HG03103 (cell line): ENCODE measurements around the gene ALDH1L2.

Source experiments
- ATAC-seq: cut with Tn5 transposase; IDR thresholded peaks from one replicate; pipeline ENCODE4 v1.9.1; 2021; ENCODE audit warnings: low read depth; ENCODE audit not compliant: unreplicated experiment

The ALDH1L2 gene

GRCh38 chr12:105085501-105085900 is 1.2 kb upstream of the ALDH1L2 start:
- ATAC-seq: no peak

DNA sequence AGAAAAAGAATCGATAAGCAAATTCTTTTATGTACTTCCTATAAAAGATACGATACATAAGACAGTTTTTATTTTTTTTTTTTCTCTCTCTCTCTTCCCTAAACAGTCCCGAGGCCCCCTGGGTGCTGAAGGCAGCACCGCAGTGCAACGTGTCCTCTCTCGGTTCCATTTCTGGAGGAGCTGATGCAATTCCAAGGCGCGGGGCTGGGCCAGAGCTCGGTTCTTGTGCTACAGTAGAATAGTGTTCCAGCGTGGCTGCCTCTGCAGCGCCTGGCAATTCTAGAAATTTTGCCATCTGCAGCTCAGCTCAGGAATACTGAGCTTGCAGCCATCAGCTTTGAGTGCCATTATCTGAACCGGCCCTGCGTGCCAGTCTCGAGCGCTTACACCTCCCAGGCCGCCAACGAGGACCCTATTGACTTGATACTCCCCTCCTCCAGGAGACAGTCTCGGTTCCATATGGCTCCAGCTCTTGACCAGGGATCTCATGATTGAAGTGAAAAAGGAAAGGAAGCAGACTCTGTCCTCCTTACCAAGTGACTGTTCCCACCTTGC is 630 bp downstream of the ALDH1L2 start:
- ATAC-seq: no peak

DNA sequence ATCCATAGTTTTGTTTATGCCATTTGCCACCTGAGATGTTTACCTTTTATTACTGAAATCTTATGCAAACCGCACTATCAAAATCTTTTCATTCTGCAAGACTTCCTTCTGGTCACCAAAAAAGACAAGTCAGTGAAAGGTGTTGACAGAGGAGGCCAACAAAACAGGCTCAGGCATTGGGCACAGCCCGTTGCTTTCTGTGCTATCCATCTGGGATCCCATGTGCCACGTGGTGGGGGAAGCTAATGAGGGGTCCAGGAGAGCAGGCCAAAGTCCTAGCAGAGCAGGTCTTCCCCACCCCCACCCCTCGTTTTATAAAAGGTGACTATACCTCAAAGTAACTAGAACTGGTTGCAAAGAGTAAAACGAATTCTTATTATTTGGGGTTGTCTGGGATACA is 1.2 kb downstream of the ALDH1L2 start:
- ATAC-seq: no peak

DNA sequence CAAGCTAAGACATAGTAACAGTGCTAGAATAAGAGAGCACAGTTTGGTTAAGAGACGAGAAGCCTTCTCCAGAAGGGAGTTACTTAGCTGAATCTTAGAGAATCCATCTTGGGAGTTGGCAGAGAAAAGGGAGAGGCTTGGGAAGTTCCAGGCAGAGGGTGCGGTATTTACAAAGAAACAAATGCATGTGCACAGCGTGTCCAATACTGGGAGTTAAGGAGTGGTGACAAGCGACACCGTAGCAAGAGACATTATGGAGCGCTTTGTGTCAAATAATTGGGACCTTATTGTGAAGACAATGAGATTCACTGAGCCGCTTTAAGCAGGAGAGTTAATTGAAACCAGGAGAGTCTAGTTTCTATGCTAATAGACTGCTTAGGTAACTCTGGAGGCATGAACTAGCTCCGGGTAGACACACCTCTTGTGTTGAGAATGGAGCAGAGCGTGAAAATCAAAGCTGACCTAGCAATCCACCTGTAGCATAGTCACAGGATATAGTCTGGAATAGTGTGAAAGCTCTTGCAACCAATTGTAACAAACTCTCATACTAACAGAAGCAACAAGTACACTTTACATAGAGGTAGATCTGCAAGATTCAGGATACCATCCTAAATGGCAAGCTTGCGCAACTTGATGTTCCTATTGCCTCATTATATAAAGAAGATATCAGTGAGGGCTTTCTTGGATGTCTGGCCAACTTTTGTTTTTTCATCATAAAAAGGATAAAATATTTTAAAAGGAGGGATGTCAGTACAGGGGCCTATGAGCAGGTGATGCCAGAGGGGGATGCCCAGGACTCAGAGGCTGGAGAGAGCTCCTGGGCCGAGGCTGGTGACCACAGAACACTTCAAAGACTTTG is 5.3 kb downstream of the ALDH1L2 start:
- no peak for ATAC-seq

DNA sequence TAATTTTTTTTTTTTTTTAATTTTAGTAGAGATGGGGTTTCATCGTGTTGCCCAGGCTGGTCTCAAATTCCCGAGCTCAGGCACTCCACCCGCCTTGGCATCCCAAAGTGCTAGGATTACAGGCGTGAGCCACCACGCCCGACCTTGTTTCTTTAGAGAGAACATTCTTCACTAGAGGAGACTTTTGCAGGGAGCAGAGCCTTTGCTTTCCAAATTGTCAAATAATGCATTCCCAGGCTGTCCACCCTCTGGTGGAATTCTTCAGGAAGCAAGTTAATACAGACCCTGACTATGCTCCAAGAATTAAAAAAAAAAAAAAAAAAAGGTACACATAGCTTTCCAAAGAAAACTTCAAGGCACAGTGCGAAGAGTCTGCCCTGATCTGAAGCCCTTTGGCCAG is 6.8 kb downstream of the ALDH1L2 start:
- no peak for ATAC-seq

- ATAC-seq: no peak
These were observed 7.3 kb downstream of the ALDH1L2 start for GRCh38 chr12:105076913-105077312.

DNA sequence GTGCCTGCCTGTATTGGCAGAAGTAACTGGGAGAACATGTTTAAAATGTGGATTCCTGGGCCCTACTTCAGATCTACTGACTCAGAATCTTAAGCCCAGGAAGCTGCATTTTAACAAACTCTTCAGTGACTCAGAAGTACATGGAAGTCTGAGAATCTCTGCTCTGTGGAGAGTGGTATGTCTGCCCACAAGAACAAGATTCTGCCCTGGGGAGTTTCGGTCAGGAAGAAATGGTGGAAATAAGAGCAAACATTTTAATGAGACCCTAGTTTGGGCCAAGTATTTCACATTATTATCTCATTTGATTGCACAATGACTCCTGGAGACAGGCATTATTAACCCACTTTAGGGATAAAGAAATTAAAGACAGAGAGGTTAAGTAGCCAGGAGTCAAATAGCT is 8.2 kb downstream of the ALDH1L2 start:
- ATAC-seq: no peak

- ATAC-seq: no peak
These were observed 11.3 kb downstream of the ALDH1L2 start for GRCh38 chr12:105072888-105073488.

- no peak for ATAC-seq
These were observed 12.3 kb downstream of the ALDH1L2 start for GRCh38 chr12:105071981-105072380.

- ATAC-seq: no peak
These were observed 14.1 kb downstream of the ALDH1L2 start for GRCh38 chr12:105069936-105070702.

DNA sequence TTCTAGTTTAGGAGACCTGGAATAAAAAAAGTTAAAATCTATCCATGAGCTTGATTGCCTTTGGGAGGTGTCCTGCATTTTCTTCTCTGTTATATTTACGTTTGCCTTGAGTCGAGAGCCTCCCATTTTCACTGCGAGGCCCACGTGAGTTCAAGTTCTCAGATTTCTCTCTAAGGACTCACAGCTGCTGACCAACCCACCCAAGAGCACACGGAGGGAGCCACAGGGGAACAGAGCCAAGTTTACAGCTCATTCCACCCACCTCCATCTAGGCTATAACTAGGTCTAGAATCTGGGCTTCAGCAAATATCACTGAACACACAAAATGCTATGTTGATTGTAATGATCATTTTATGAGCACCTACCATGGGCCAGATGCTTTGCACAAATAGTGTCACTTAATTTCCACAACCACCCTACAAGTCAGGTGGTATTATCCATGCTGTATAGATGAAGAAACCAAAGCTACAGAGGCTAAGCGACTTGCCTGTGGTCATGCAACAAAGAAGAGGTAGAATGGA is 16.7 kb downstream of the ALDH1L2 start:
- ATAC-seq: no peak

- ATAC-seq: no peak
These were observed 19.6 kb downstream of the ALDH1L2 start for GRCh38 chr12:105064564-105065178.

GRCh38 chr12:105060715-105061378 is 23.4 kb downstream of the ALDH1L2 start:
- no peak for ATAC-seq

- ATAC-seq: no peak
These were observed 27.1 kb downstream of the ALDH1L2 start for GRCh38 chr12:105057174-105057573.

DNA sequence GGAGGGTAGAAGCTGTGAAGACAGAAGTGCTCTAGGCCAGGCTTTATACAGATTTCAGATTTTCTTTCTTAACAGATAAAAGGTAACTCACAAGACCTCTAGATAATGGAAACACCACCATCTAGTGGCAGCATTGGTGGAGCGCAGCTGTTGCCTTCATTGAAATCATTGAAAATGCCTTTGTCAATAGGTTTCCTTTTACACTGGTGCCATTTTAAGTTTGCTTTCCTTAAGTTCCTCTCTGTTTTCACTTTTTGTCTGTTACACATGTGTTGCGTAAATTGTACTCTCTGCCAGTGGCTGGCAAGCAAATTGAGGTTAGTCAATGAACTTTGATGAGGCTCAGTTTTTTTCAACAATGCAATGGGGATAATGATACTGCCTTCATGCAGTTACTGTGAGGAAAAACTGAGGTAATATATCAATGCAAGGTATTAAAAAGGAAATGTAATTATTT is 31.1 kb downstream of the ALDH1L2 start:
- no peak for ATAC-seq

DNA sequence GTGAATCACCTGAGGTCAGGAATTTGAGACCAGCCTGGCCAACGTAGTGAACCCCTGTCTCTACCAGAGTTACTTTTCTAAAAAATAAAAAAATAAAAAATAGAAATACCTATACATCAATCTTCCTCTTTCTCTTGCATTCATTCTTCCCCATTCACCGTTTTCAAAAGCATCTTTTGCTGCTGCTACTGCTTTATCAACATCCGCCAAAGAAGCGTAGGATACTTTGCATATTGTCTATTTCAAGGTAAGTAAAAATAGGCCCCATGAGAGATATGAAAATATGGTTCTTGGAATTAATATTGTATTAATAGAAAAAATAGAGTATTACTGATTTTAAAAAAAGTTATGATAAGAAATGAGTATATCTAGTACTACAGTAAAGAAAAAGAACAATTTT is 32.3 kb downstream of the ALDH1L2 start:
- no peak for ATAC-seq

- ATAC-seq: no peak
These were observed 35.9 kb downstream of the ALDH1L2 start for GRCh38 chr12:105048315-105048714.

DNA sequence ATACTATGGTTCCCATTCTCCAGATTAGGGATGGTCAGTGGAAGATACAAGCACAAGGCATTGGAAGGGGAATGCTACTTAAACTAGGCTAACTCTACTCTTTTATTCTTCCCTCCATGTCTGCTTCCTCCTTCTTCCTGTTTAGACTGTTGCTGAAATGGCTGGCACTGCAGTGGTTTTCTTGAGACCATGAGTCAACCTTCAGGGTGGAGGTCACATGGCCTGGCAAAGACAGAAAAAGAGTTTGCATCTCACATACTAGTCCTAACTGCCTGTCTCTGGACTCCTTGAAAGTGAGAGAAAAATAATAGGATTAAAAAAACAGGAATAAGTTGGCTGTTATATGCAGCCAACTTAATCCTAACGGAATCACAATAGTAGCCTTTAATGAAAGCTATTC is 37.0 kb downstream of the ALDH1L2 start:
- ATAC-seq: no peak

- no peak for ATAC-seq
These were observed 43.1 kb downstream of the ALDH1L2 start for GRCh38 chr12:105041186-105041585.

- ATAC-seq: no peak
These were observed 43.8 kb downstream of the ALDH1L2 start for GRCh38 chr12:105040476-105040875.
